Endothelial cell of umbilical vein (primary cell): ENCODE results near the gene ASB11. TPM values are rescaled to one million over a fixed set of nuclear protein-coding genes. Genes with fewer than 3 reads are reported as not detected.

Source experiments
- BruUV-seq: library from RNA; stranded (reverse); fragments of 400-500 nt; replicated peaks from 2 replicates; lab custom pipeline; 2021; lab: Mats Ljungman, UMichigan
- CTCF ChIA-PET: fragments of 300-600, 350-600 bp; sonication (Branson Sonifier 250); formaldehyde crosslinking; loops from one replicate; lab custom pipeline; 2021; ENCODE audit warnings: antibody characterized with exemption, inconsistent platforms; lab: Charles Lee
- POLR2A ChIA-PET: fragments of 300-600, 350-600 bp; sonication (Branson Sonifier 250); formaldehyde crosslinking; loops from one replicate; lab custom pipeline; 2021; ENCODE audit warnings: antibody characterized with exemption, inconsistent platforms; lab: Charles Lee
- DNase-seq: peaks from one replicate; pipeline ENCODE4 v3.0.0-alpha.2; 2011; ENCODE audit warnings: low read depth, low spot score
- FAIRE-seq: peaks from 2 replicates; lab custom pipeline; 2011; peaks lifted over from hg19 to GRCh38; lab: Jason Lieb, UNC
- H2AFZ ChIP-seq: 2 replicates; pipeline ENCODE4 v1.6.0; 2012; ENCODE audit warnings: low read depth, low read length, control low read depth, inconsistent platforms
- H3K27ac ChIP-seq: 2 replicates; pipeline ENCODE4 v1.5.1; 2011; ENCODE audit warnings: low read depth, mild to moderate bottlenecking, control low read depth, low read length, moderate library complexity; ENCODE audit not compliant: insufficient read depth
- H3K27me3 ChIP-seq, 2 experiments: 2 replicates each; pipeline versions ENCODE4 v1.6.0 to v1.6.1; 2011; ENCODE audit warnings: low read length in 2 of 2, mixed read lengths in 1 of 2; ENCODE audit not compliant: control insufficient read depth in 2 of 2, insufficient read depth in 2 of 2
- H3K36me3 ChIP-seq, 2 experiments: 2 replicates in 1 of 2; 3 replicates in 1 of 2; pipeline ENCODE4 v1.5.1; 2011; ENCODE audit warnings: low read length in 2 of 2, mild to moderate bottlenecking in 1 of 2, moderate library complexity in 1 of 2; ENCODE audit not compliant: control insufficient read depth in 2 of 2, insufficient read depth in 2 of 2; ENCODE audit errors: extremely low read depth in 1 of 2
- H3K4me1 ChIP-seq: 3 replicates; pipeline ENCODE4 v1.5.1; 2011; ENCODE audit warnings: mild to moderate bottlenecking, low read length; ENCODE audit not compliant: control insufficient read depth, insufficient read depth; ENCODE audit errors: extremely low read depth
- H3K4me2 ChIP-seq: 2 replicates; pipeline ENCODE4 v1.6.1; 2011; ENCODE audit warnings: low read length, control low read depth, mixed read lengths; ENCODE audit not compliant: insufficient read depth
- H3K4me3 ChIP-seq, 3 experiments: fragments of 200-600 bp in 1 of 3; sonication (generic), shearing (Covaris generic) in 1 of 3; replicated peaks in 1 of 3; 2 replicates each; pipeline ENCODE4 v1.5.1; 2011 to 2016; ENCODE audit warnings: control low read depth in 3 of 3, low read length in 3 of 3, mild to moderate bottlenecking in 2 of 3, inconsistent platforms in 1 of 3, low read depth in 1 of 3, moderate library complexity in 1 of 3; ENCODE audit not compliant: insufficient read depth in 1 of 3
- H3K79me2 ChIP-seq: 2 replicates; pipeline ENCODE4 v1.6.0; 2012; ENCODE audit warnings: low read length, inconsistent platforms; ENCODE audit not compliant: control insufficient read depth, insufficient read depth
- H3K9ac ChIP-seq: replicated peaks from 2 replicates; pipeline ENCODE3; 2011; ENCODE audit warnings: low read length, control low read depth; ENCODE audit not compliant: insufficient read depth; ENCODE audit errors: extremely low read depth
- H3K9me1 ChIP-seq: replicated peaks from 3 replicates; pipeline ENCODE4 v1.6.0; 2011; ENCODE audit warnings: mild to moderate bottlenecking, low read length; ENCODE audit not compliant: control insufficient read depth, insufficient read depth; ENCODE audit errors: extremely low read depth
- H3K9me3 ChIP-seq: replicated peaks from 2 replicates; pipeline ENCODE4 v1.5.1; 2012; ENCODE audit warnings: low read length, inconsistent platforms; ENCODE audit not compliant: control insufficient read depth, insufficient read depth
- H4K20me1 ChIP-seq: replicated peaks from 2 replicates; pipeline ENCODE3; 2011; ENCODE audit warnings: mild to moderate bottlenecking, low read length; ENCODE audit not compliant: control insufficient read depth, insufficient read depth; ENCODE audit errors: extremely low read depth
- CTCF ChIP-seq, 2 donors: IDR thresholded peaks; 1 replicate in 1 of 2; 2 replicates in 1 of 2; pipeline ENCODE4 v1.5.1; 2011; ENCODE audit warnings: low read length in 2 of 2, mild to moderate bottlenecking in 2 of 2, moderate library complexity in 2 of 2, control low read depth in 1 of 2, inconsistent platforms in 1 of 2, low read depth in 1 of 2; ENCODE audit not compliant: insufficient read depth in 1 of 2; ENCODE audit errors: extremely low read depth in 1 of 2
- EZH2 ChIP-seq: IDR thresholded peaks from 2 replicates; pipeline ENCODE4 v1.6.1; 2012; ENCODE audit warnings: borderline replicate concordance, low read depth, mild to moderate bottlenecking, moderate library complexity, low read length, inconsistent platforms; ENCODE audit not compliant: severe bottlenecking
- FOS ChIP-seq: IDR thresholded peaks from 2 replicates; pipeline ENCODE4 v1.6.1; 2011; ENCODE audit warnings: mild to moderate bottlenecking, low read length, moderate library complexity, borderline replicate concordance; ENCODE audit not compliant: insufficient read depth
- GATA2 ChIP-seq: IDR thresholded peaks from 2 replicates; pipeline ENCODE4 v1.7.0; 2011; ENCODE audit warnings: low read depth, mild to moderate bottlenecking, moderate library complexity, mixed read lengths, low read length; ENCODE audit not compliant: insufficient read length, insufficient read depth
- JUN ChIP-seq: IDR thresholded peaks from 2 replicates; pipeline ENCODE4 v1.6.1; 2011; ENCODE audit warnings: borderline replicate concordance, low read depth; ENCODE audit not compliant: insufficient read length, insufficient read depth
- MAX ChIP-seq: IDR thresholded peaks from 2 replicates; pipeline ENCODE4 v1.6.1; 2011; ENCODE audit not compliant: insufficient read depth, insufficient read length
- MYC ChIP-seq: IDR thresholded peaks from one replicate; pipeline ENCODE4 v1.6.1; 2011; ENCODE audit warnings: mild to moderate bottlenecking, low read depth, low read length
- POLR2A ChIP-seq: IDR thresholded peaks from 2 replicates; pipeline ENCODE4 v1.6.1; 2012; ENCODE audit warnings: low read depth, mild to moderate bottlenecking, control low read depth, low read length
- POLR2AphosphoS5 ChIP-seq: IDR thresholded peaks from 2 replicates; pipeline ENCODE4 v1.6.1; 2012; ENCODE audit warnings: low read depth, mild to moderate bottlenecking, control low read depth, low read length, moderate library complexity; ENCODE audit not compliant: insufficient read depth
- dilution Hi-C: fragments of 300-500 bp; cut with MboI; formaldehyde crosslinking; loops from one replicate; pipeline ENCODE4 v1.15.0; 2019; ENCODE audit warnings: low sequenced_read_pairs; ENCODE audit not compliant: extremely low pct_ligation_motif_present
- intact Hi-C: fragments of 100-400 bp; cut with micrococcal nuclease; formaldehyde crosslinking; loops from one replicate; pipeline ENCODE4 v1.10.0; 2022
- polyA plus RNA-seq, 4 experiments: library from polyadenylated mRNA; depleted of rRNA in 3 of 4; stranded (reverse) in 3 of 4; unstranded in 1 of 4; fragments of >200 nt; gene quantifications; 2 replicates each; pipeline versions ENCODE4 v1.2.1 to v1.2.3, GENCODE V29; 2011 to 2012; ENCODE audit warnings: missing spikeins in 1 of 4
- total RNA-seq: library from RNA; stranded (reverse); gene quantifications from 2 replicates; pipeline ENCODE4 v1.2.3, GENCODE V29; 2021

The ASB11 gene
- total and polyA plus RNA-seq, 2 donors (not counting 3 experiments of a cell fraction or from before 2014, with no cell fraction given), result 0.06 to 0.15 TPM

GRCh38 chrX:15240414-15240813 is 75.0 kb downstream of the ASB11 start:
- H4K20me1 ChIP-seq, result no peaks in the 10 kb centered on the region
- no peak overlapping the region for H3K4me3 ChIP-seq
- FAIRE-seq, result no peak
- no peak for DNase-seq
- intact Hi-C loops (no loop called here), dilution Hi-C loops (no loop called here)
- no peaks in the 10 kb centered on the region for H3K27me3 ChIP-seq
- no peaks in the 10 kb centered on the region for H3K9me3 ChIP-seq
- no peaks in the 10 kb centered on the region for H3K36me3 ChIP-seq
- no peaks in the 10 kb centered on the region for H3K4me1 ChIP-seq
- no peaks in the 10 kb centered on the region for H3K79me2 ChIP-seq
- ChIA-PET POLR2A (no interaction called here), CTCF (no interaction called here)
- H2AFZ ChIP-seq, result no peak overlapping the region
- no peak overlapping the region for H3K4me2 ChIP-seq
- H3K27ac ChIP-seq, result no peak overlapping the region
- TF ChIP-seq MAX, result no peak
- no peak overlapping the region for H3K9ac ChIP-seq
- no peaks in the 10 kb centered on the region for H3K9me1 ChIP-seq
- no TSS peak for BruUV-seq

DNA sequence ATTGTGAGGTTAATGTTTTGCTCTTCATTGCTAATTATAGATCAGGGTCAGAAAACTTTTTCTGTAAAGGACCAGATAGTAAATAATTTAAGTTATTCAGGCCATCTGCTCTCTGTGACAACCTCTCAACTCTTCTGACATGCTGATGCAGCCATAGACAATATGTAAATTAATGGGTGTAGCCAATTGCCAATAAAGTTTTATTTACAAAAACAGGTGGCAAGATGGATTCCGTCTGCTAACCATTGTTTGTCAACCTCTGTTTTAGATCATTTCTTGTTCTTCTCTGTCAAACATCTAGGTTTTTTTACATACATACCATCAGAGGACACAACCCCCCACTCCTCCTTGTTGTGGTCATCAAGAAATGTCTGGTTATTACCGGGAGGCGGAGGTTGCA is 79.3 kb downstream of the ASB11 start:
- H3K9me3 ChIP-seq, result no peaks in the 10 kb centered on the region
- H3K4me2 ChIP-seq, result no peak overlapping the region
- no peaks in the 10 kb centered on the region for H3K36me3 ChIP-seq
- H3K4me1 ChIP-seq, result no peaks in the 10 kb centered on the region
- no peaks in the 10 kb centered on the region for H3K9me1 ChIP-seq
- H3K4me3 ChIP-seq, result no peak overlapping the region
- ChIA-PET CTCF (no interaction called here), POLR2A (no interaction called here)
- DNase-seq (no peak), FAIRE-seq (no peak)
- no peaks in the 10 kb centered on the region for H3K27me3 ChIP-seq
- TF ChIP-seq CTCF (IDR thresholded peaks at IDR 0.05; ENCODE audit: extremely low read depth in 1 of 2, insufficient read depth in 1 of 2, low read depth in 1 of 2, low read length in 2 of 2) (no peak), MYC (no peak), POLR2AphosphoS5 (no peak), EZH2 (no peak), GATA2 (no peak), FOS (no peak), JUN (no peak), POLR2A (no peak), MAX (no peak)
- H3K79me2 ChIP-seq, result no peaks in the 10 kb centered on the region
- dilution Hi-C loops (no loop called here), intact Hi-C loops (no loop called here)
- H3K27ac ChIP-seq, result no peak overlapping the region
- no peak overlapping the region for H2AFZ ChIP-seq
- H3K9ac ChIP-seq, result no peak overlapping the region
- BruUV-seq, result no TSS peak
- H4K20me1 ChIP-seq, result no peaks in the 10 kb centered on the region
